Fibroblast of the aortic adventitia (primary cell): ENCODE results near the gene ETV6. TPM values are rescaled to one million over a fixed set of nuclear protein-coding genes. Genes with fewer than 3 reads are reported as not detected.
A peak's percentile ranks its signal among the peaks of the same experiment; 100 is the strongest.

Experiments used
- DNase-seq: peaks from one replicate; pipeline ENCODE4 v3.0.0-alpha.2; 2010; ENCODE audit warnings: low read depth
- H3K4me3 ChIP-seq: 2 replicates; pipeline ENCODE4 v1.5.1; 2011; ENCODE audit warnings: low read depth, mild to moderate bottlenecking, control low read depth, low read length, moderate library complexity
- total RNA-seq: library from RNA; depleted of rRNA; stranded (reverse); fragments of >200 nt; gene quantifications from 2 replicates; pipeline ENCODE4 v1.2.3, GENCODE V29; 2012; ENCODE audit warnings: low replicate concordance
- TF ChIP-seq, protein P1 (sequence below): IDR thresholded peaks from 2 replicates; pipeline ENCODE4 v1.5.1; 2011; ENCODE audit warnings: mild to moderate bottlenecking, low read length, control low read depth, inconsistent platforms; ENCODE audit not compliant: insufficient read depth

Gene ETV6
- total RNA-seq, 1 donor = 6.1 TPM

DNA sequence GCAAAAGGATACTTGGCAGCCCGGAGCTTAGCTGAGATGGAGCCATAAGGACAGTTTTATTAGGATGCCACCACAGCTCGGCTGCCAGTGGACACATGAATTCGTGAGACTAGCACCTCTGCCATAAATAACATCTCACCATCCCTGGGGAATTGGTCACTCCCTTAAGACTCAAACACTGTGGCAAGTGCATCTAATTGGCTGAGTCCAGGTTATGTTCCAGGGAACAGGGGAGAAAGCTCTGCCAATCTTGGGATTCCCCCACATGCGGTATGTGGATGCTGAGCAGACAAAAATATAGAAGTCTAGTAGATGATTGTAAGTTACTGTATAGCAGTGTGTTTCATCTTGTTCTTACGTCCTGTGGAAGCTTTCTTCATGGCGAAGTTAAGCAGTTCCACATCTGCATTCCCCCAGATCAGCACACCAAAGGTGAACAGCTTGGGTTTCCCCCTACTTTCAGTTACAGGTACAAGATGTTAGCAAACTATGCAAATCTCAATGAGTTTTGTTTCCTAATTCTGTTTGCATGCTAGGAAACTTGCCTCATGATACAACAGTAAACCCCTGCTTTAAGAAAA is 131.1 kb downstream of the ETV6 start:
- TF ChIP-seq, protein P1, sequence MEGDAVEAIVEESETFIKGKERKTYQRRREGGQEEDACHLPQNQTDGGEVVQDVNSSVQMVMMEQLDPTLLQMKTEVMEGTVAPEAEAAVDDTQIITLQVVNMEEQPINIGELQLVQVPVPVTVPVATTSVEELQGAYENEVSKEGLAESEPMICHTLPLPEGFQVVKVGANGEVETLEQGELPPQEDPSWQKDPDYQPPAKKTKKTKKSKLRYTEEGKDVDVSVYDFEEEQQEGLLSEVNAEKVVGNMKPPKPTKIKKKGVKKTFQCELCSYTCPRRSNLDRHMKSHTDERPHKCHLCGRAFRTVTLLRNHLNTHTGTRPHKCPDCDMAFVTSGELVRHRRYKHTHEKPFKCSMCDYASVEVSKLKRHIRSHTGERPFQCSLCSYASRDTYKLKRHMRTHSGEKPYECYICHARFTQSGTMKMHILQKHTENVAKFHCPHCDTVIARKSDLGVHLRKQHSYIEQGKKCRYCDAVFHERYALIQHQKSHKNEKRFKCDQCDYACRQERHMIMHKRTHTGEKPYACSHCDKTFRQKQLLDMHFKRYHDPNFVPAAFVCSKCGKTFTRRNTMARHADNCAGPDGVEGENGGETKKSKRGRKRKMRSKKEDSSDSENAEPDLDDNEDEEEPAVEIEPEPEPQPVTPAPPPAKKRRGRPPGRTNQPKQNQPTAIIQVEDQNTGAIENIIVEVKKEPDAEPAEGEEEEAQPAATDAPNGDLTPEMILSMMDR = no peak
- no peak for DNase-seq
- H3K4me3 ChIP-seq = no peak overlapping the region

DNA sequence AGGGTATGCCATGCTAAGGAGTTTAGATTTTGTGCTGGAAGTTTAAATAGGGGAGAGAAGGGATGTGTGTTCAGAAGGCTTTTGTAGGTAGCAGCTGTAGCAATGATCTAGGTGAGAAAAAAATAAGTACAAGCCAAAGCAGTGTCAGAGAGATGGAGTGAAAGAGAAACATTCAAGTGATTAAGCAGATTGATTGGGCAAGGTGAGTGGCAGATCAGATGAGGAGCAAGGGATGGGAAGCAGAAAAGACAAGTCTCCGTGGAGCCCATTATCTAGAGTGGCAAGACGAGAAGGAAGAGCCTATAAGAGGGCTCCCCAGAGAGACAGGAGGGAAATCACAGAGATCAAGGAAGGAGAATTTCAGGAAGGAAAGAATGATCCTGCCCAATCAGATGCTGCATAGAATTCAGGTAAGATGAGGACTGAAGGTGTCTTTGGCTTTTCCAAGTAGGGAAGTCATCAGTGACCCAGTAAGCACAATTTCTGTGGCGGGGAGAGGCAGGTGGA is 133.5 kb downstream of the ETV6 start:
- DNase-seq = no peak
- TF ChIP-seq, protein P1 = no peak
- no peak overlapping the region for H3K4me3 ChIP-seq

DNA sequence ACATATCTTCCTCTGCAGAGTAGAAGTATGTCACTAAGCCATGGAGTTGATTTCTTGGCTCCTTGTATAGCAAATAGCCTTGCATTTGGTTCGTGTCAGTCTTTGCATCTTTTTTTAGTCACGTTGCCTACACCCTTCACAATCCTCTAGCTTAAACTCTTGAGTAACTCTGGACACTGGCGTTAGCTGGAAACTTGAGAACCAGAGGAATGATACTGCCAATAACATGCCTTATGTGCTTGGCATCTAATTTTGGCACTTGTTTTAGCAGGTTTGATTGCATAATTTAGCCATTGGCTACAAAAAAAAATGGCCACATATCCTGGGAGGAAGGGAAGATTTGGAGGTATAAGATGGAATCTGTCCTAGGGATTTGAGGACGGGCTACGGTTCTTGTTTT is 136.2 kb downstream of the ETV6 start:
- no peak overlapping the region for H3K4me3 ChIP-seq
- TF ChIP-seq, protein P1 = no peak
- DNase-seq = peak; percentile 75

DNA sequence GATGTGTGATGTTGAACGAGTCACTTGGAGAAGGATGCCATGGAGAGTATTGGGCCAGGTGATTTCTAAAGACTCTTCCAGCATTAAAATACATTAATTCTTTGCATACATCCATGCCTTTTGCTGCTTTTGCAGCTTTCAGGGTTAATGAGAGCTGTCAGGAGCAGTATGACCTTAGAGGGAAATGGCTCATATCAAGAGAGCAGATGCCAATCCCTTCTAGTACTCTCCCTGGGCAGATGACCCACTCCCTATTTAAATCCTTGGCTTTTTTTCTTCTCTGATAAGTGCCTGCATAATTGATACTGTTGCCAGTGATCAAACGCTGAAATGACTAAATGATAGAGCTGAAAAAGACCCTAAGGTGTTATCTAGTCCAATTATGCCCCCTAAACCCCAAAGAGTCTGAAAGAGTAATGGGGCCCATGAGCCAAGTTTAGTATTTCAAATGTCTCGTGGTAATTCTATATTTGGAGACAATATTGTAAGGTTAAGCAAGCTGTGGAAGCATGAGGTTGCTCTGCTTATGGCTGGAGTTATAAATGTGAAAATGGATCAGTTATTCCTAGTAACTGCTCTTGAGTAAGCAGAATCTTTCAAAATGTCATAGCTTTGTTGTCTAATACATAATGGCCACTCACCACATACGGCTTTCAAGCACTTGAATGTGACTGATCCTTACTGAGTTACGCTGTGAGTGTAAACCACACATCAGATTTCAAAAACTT is 137.3 kb downstream of the ETV6 start:
- TF ChIP-seq, protein P1 = no peak
- H3K4me3 ChIP-seq = no peak overlapping the region
- no peak for DNase-seq

DNA sequence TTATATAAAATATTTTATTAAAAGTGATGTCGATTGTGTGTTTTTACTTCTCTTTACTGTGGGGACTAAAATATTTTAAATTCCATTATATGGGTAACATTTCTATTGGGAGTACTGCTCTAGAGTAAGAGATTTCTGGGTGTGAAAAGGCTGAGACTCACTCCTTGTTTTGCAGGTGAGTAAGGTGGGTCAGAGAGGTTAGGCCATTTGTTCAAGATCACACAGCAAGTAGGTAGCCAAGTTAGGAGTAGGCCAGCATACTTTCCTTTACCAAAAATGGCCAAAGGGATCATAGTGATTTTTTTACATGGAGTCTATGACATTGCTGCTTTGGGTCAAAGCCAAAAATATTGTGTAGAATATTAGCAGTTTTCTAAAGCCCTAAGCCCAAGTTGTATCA is 138.0 kb downstream of the ETV6 start:
- no peak overlapping the region for H3K4me3 ChIP-seq
- TF ChIP-seq, protein P1 = no peak
- DNase-seq = no peak

DNA sequence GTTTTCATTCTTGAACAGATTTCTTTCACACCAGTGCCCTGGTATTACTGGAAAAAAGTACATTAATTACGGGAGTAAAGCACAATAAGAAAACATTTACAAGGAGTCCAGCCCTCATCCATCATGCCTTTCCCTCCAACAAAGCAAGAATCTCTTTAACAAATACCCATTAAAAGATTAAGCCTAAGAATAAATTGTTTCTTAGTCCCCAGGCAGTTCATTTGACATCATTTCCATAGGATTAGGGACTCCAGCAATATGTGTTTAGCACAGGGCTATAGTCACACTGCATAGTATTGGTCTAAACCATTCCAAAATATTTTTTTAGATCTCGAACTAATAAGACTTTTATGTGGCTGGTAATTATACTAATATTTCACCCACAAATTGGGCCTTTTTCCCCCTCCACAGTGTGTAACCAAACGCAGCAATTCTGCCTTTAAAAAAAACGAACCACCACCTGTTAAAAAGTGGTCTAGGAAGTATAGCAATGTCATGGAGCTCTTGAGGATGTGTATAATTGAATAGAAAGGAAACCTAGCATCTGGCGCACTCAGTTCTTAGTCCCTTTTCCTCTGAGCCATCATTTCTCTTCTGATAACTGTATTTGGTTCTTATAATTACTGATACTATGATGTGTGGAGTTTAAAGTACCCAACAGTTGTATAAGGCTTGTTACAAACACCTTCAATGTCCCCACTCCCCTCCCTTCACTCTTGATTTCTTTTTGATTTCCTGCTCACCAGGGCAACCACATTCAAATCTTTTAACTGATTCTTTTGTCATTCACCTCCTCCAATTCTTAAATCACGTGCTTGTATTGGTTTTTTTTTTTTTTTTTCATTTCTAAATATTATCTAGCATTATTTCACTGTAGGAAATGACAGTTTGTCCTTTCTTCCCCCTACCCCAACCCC is 138.7 kb downstream of the ETV6 start:
- H3K4me3 ChIP-seq = no peak overlapping the region
- no peak for DNase-seq
- TF ChIP-seq, protein P1 = no peak
